GM12878 (cell line): ENCODE measurements around the gene LPA. TPM values are rescaled to one million over a fixed set of nuclear protein-coding genes. Genes with fewer than 3 reads are reported as not detected.

ENCODE experiments used
- ATAC-seq: fragments of 200-7000 bp; cut with Tn5 transposase; 3 replicates; pipeline ENCODE4 v1.9.1; 2020; ENCODE audit warnings: mild to moderate bottlenecking, moderate library complexity
- BruUV-seq: library from RNA; stranded (reverse); fragments of 400-500 nt; replicated peaks from 2 replicates; lab custom pipeline; 2021; lab: Mats Ljungman, UMichigan
- CTCF ChIA-PET: fragments of 300-600 bp; sonication (Branson Sonifier 250); formaldehyde crosslinking; extraction: SDS; loops from one replicate; lab custom pipeline; 2021; ENCODE audit warnings: inconsistent platforms; lab: Yijun Ruan, JAX
- POLR2A ChIA-PET: fragments of 350-600 bp; formaldehyde crosslinking; extraction: SDS; loops from one replicate; lab custom pipeline; 2021; ENCODE audit warnings: inconsistent platforms; lab: Charles Lee
- RAD21 ChIA-PET: fragments of 300-600 bp; sonication (Branson Sonifier 250); formaldehyde crosslinking; loops from one replicate; lab custom pipeline; 2023; ENCODE audit warnings: antibody characterized with exemption; ENCODE audit not compliant: unreplicated experiment; lab: Charles Lee
- SMC1A ChIA-PET: fragments of 300-600 bp; sonication (Branson Sonifier 250); formaldehyde crosslinking; loops from one replicate; lab custom pipeline; 2023; ENCODE audit not compliant: unreplicated experiment, uncharacterized antibody; lab: Charles Lee
- DNase-seq: peaks from one replicate; pipeline ENCODE4 v3.0.0-alpha.2; 2011; ENCODE audit warnings: low read depth, low spot score
- FAIRE-seq: peaks from 3 replicates; lab custom pipeline; 2011; peaks lifted over from hg19 to GRCh38; lab: Jason Lieb, UNC
- H2AFZ ChIP-seq: 2 replicates; pipeline ENCODE4 v1.6.0; 2011; ENCODE audit warnings: low read depth, low read length, control low read depth; ENCODE audit not compliant: control insufficient read depth
- H3K27ac ChIP-seq: 2 replicates; pipeline ENCODE4 v1.5.1; 2011; ENCODE audit warnings: control low read depth; ENCODE audit not compliant: control insufficient read depth, insufficient read depth
- H3K27me3 ChIP-seq, 2 experiments: replicated peaks in 1 of 2; 2 replicates each; pipeline versions ENCODE4 v1.6.0 to v1.6.1; 2011; ENCODE audit warnings: low read length in 1 of 2; ENCODE audit not compliant: control insufficient read depth in 2 of 2, insufficient read depth in 2 of 2
- H3K36me3 ChIP-seq, 2 experiments: 2 replicates each; pipeline ENCODE4 v1.5.1; 2011; ENCODE audit warnings: low read length in 1 of 2; ENCODE audit not compliant: control insufficient read depth in 2 of 2, insufficient read depth in 2 of 2
- H3K4me1 ChIP-seq: 2 replicates; pipeline ENCODE4 v1.6.1; 2011; ENCODE audit warnings: mild to moderate bottlenecking, low read length, moderate library complexity, mixed read lengths; ENCODE audit not compliant: control insufficient read depth, insufficient read depth
- H3K4me2 ChIP-seq: 2 replicates; pipeline ENCODE4 v1.6.0; 2011; ENCODE audit warnings: control low read depth; ENCODE audit not compliant: control insufficient read depth, insufficient read depth
- H3K4me3 ChIP-seq: fragments of 200-600 bp; sonication (generic); 2 replicates; pipeline ENCODE4 v1.5.1; 2016
- H3K79me2 ChIP-seq: 2 replicates; pipeline ENCODE4 v1.6.0; 2011; ENCODE audit warnings: low read length; ENCODE audit not compliant: control insufficient read depth, insufficient read depth
- H3K9ac ChIP-seq: 2 replicates; pipeline ENCODE4 v1.8.0; 2011; ENCODE audit warnings: low read length, control low read depth, mixed read lengths; ENCODE audit not compliant: control insufficient read depth, insufficient read depth
- H3K9me3 ChIP-seq: replicated peaks from 3 replicates; pipeline ENCODE4 v1.5.1; 2011; ENCODE audit warnings: mild to moderate bottlenecking, low read length; ENCODE audit not compliant: control insufficient read depth, insufficient read depth
- H4K20me1 ChIP-seq: 2 replicates; pipeline ENCODE4 v1.6.0; 2011; ENCODE audit not compliant: control insufficient read depth, insufficient read depth
- ATF3 ChIP-seq: IDR thresholded peaks from 2 replicates; pipeline ENCODE4 v1.6.1; 2011; ENCODE audit warnings: low read depth, mild to moderate bottlenecking, low read length, moderate library complexity, borderline replicate concordance; ENCODE audit errors: extremely low read depth
- CHD1 ChIP-seq: IDR thresholded peaks from 2 replicates; pipeline ENCODE4 v1.6.1; 2012; ENCODE audit warnings: low read depth, low read length, improper control_type of control experiment
- EED ChIP-seq: sonication (generic); IDR thresholded peaks from 2 replicates; pipeline ENCODE4 v1.6.1; 2016; ENCODE audit warnings: antibody characterized with exemption, low read depth
- ESRRA ChIP-seq: IDR thresholded peaks from 2 replicates; pipeline ENCODE4 v1.6.1; 2012; ENCODE audit warnings: mild to moderate bottlenecking, low read length, improper control_type of control experiment
- POU2F2 ChIP-seq: IDR thresholded peaks from 3 replicates; pipeline ENCODE4 v1.6.1; 2011; ENCODE audit warnings: low read depth, mild to moderate bottlenecking, low read length, borderline replicate concordance
- RAD21 ChIP-seq: IDR thresholded peaks from 2 replicates; pipeline ENCODE4 v1.6.1; 2011; ENCODE audit warnings: mild to moderate bottlenecking, low read depth, low read length, moderate library complexity; ENCODE audit not compliant: insufficient read depth
- SMC3 ChIP-seq: IDR thresholded peaks from 2 replicates; pipeline ENCODE4 v1.6.1; 2011; ENCODE audit warnings: low read length, improper control_type of control experiment, borderline replicate concordance
- TCF12 ChIP-seq: IDR thresholded peaks from 2 replicates; pipeline ENCODE4 v1.6.1; 2011; ENCODE audit warnings: low read depth, mild to moderate bottlenecking, low read length
- ZNF207 ChIP-seq: fragments of 450-650 bp; IDR thresholded peaks from 2 replicates; pipeline ENCODE4 v1.6.1; 2014; ENCODE audit warnings: antibody characterized with exemption, mild to moderate bottlenecking, borderline replicate concordance
- WGBS: methylation state at CpG from one replicate; pipeline ENCODE4 v1.1.6; 2016; ENCODE audit warnings: low lambda C conversion rate; ENCODE audit not compliant: insufficient replicate concordance, insufficient coverage; ENCODE audit errors: missing lambda C conversion rate; 5-methylcytosine and 5-hydroxymethylcytosine counted together
- in situ Hi-C: fragments of 300-500 bp; cut with MboI; formaldehyde crosslinking; loops from 9 replicates; pipeline ENCODE4 v1.14.3; 2018; ENCODE audit warnings: mixed read lengths
- intact Hi-C: fragments of 100-400 bp; cut with micrococcal nuclease; formaldehyde crosslinking; loops from one replicate; pipeline ENCODE4 v1.14.2; 2022; ENCODE audit not compliant: unreplicated experiment
- polyA plus RNA-seq, 11 experiments: library from polyadenylated mRNA; depleted of rRNA in 4 of 11; unstranded in 6 of 11; stranded (reverse) in 5 of 11; fragments of >200 nt; fragmentation: Nextera tagmentation in 4 of 11; fragmentation: Illumina TruSeq in 1 of 11; extraction: Ambion mirVana in 4 of 11; extraction: Trizol in 1 of 11; gene quantifications; 1 replicate in 1 of 11; 2 replicates in 10 of 11; pipeline versions ENCODE4 v1.2.1 to v1.2.3, GENCODE V29; 2011 to 2016; ENCODE audit warnings: inconsistent platforms in 2 of 11, missing spikeins in 2 of 11, low read depth in 1 of 11
- total RNA-seq, 4 experiments: library from RNA; depleted of rRNA in 3 of 4; stranded (reverse); fragments of >200 nt in 3 of 4; fragmentation: Illumina TruSeq in 1 of 4; extraction: Trizol in 1 of 4; gene quantifications; 2 replicates each; pipeline versions ENCODE4 v1.2.1 to v1.2.3, GENCODE V29; 2013 to 2021
- TF ChIP-seq, protein P1 (sequence below), 3 experiments: IDR thresholded peaks in 2 of 3; conservative IDR thresholded peaks in 1 of 3; 2 replicates each; pipeline ENCODE4 v1.5.1; 2011; ENCODE audit warnings: low read depth in 3 of 3, low read length in 3 of 3, mild to moderate bottlenecking in 3 of 3, control low read depth in 2 of 3, moderate library complexity in 2 of 3, inconsistent platforms in 1 of 3, mixed read lengths in 1 of 3; ENCODE audit not compliant: control insufficient read depth in 2 of 3, insufficient read depth in 1 of 3; ENCODE audit errors: extremely low read depth in 1 of 3

The LPA gene
- total and polyA plus RNA-seq, 10 of the 15 experiments (the other 5 are each of a cell fraction or from before 2014, with no cell fraction given), result 0.03 to 2.8 (median 0.57) TPM

- FAIRE-seq (peak; percentile 65), ATAC-seq (peak; percentile 81), DNase-seq (no peak)
- peak; percentile 83 for TF ChIP-seq RAD21
- no peak for TF ChIP-seq TCF12
- TF ChIP-seq SMC3, result peak; percentile 77
- no peak for TF ChIP-seq CHD1
- TF ChIP-seq, protein P1, sequence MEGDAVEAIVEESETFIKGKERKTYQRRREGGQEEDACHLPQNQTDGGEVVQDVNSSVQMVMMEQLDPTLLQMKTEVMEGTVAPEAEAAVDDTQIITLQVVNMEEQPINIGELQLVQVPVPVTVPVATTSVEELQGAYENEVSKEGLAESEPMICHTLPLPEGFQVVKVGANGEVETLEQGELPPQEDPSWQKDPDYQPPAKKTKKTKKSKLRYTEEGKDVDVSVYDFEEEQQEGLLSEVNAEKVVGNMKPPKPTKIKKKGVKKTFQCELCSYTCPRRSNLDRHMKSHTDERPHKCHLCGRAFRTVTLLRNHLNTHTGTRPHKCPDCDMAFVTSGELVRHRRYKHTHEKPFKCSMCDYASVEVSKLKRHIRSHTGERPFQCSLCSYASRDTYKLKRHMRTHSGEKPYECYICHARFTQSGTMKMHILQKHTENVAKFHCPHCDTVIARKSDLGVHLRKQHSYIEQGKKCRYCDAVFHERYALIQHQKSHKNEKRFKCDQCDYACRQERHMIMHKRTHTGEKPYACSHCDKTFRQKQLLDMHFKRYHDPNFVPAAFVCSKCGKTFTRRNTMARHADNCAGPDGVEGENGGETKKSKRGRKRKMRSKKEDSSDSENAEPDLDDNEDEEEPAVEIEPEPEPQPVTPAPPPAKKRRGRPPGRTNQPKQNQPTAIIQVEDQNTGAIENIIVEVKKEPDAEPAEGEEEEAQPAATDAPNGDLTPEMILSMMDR (IDR thresholded peaks at IDR 0.05 in 2 of 3, conservative IDR thresholded peaks at IDR 0.05 in 1 of 3; ENCODE audit: control insufficient read depth in 2 of 3, extremely low read depth in 1 of 3, insufficient read depth in 1 of 3, low read depth in 3 of 3, low read length in 3 of 3), result peak; percentile 75 to 86 (median 84)
- 0 out of 3 replicates have a peak, but pooled peaks have one; percentile 62 for TF ChIP-seq POU2F2
- no peak for TF ChIP-seq ESRRA
- no peak for TF ChIP-seq ZNF207
- TF ChIP-seq ATF3, result no peak
- TF ChIP-seq EED, result no peak
- no peak overlapping the region for H2AFZ ChIP-seq
- H3K27ac ChIP-seq, result no peak overlapping the region
- H4K20me1 ChIP-seq, result no peaks in the 10 kb centered on the region
- ChIA-PET CTCF (interaction anchor here (0.6 to 3.8 kb wide), 12 partner anchors 11 to 901 kb away, joined by 3 to 69 read pairs (median 4); no protein-coding TSS in a partner anchor), POLR2A (interaction anchor here (0.5 kb wide), 1 partner anchor 539 kb away, joined by 3 read pairs; no protein-coding TSS in a partner anchor), SMC1A (interaction anchor here (1.0 to 2.8 kb wide), 5 partner anchors 9 to 843 kb away, joined by 3 to 19 read pairs (median 5); no protein-coding TSS in a partner anchor), RAD21 (interaction anchor here (0.6 to 2.1 kb wide), 6 partner anchors 11 to 1282 kb away, joined by 3 to 7 read pairs (median 4); no protein-coding TSS in a partner anchor)
- no peaks in the 10 kb centered on the region; the same call in 2 of the 3 replicates for H3K9me3 ChIP-seq
- H3K4me2 ChIP-seq, result no peak overlapping the region
- no TSS peak for BruUV-seq
- H3K4me1 ChIP-seq, result no peaks in the 10 kb centered on the region
- no peak overlapping the region for H3K9ac ChIP-seq
- WGBS, result 33% methylated on average over 9 of the region's 9 CpGs
- H3K79me2 ChIP-seq, result no peaks in the 10 kb centered on the region
- in situ Hi-C loops (no loop called here), intact Hi-C loops (loop anchor here (1.0 to 5.0 kb wide), 3 partner anchors 14 to 672 kb away; no protein-coding TSS in a partner anchor)
- H3K4me3 ChIP-seq, result no peak overlapping the region
- H3K27me3 ChIP-seq, result no peaks in the 10 kb centered on the region; a peak in 1 of 4 replicates
- no peaks in the 10 kb centered on the region for H3K36me3 ChIP-seq
Observed at GRCh38 chr6:160534050-160534696, 129.9 kb downstream of the LPA start.
